ENCODE data around the gene PPP1R9B.

DNA sequence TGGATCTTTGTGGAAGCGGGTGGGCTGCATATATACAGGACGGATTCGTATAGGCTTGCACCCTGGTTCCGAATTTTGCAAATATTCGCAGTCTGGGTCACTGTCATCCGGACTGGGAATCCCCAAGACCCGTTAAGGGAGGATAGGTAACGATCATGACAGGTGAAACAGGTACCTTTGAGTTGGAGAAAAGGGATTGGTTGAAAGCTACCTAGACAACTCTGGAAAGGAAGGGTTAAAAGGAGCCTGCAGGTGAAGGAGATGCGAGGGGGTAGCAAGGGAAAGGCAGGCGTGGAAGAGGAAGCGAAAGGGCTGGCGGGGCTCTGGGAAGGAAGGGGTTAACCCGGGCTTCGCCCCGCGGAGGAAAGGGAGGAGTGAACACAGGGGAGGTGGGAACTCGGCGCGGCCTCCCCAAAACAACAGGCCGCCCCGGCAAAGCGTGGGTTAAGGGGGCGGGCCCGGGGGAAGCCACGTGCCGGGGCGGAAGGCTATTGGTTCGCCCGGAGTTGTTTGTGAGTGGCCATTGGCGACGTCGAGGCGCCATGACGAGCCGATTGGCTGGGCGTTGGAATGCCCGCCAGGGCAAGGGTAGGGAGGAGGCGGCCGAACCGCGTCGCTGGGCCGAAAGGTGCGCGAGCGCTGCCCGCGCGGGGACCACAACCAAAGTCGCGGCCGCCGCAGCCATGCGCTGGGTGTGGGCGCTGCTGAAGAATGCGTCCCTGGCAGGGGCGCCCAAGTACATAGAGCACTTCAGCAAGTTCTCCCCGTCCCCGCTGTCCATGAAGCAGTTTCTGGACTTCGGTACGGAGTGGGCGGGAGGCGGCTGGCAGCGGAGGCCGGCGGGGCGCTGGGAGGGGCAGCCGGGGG is 55.5 kb downstream of the PPP1R9B start, which contains the start of gene PDK2:
- peak in 1 of 6 experiments; percentile 28 for TF ChIP-seq CTCF (IDR thresholded peaks at IDR 0.05)
- peak in 1 of 2 donors; percentile 84 for TF ChIP-seq POLR2A (IDR thresholded peaks at IDR 0.05)
